G401 (cell line): Measurements from ENCODE around the gene INO80. TPM values are rescaled to one million over a fixed set of nuclear protein-coding genes. Genes with fewer than 3 reads are reported as not detected.
"Not testable (repeated sequence)": the region's sequence is repeated elsewhere in the genome, so short reads cannot be mapped to it uniquely, and the experiment has no call there.

Experiments
- DNase-seq: peaks from one replicate; pipeline ENCODE4 v3.0.0-alpha.2; 2015; ENCODE audit warnings: low spot score
- in situ Hi-C: cut with HindIII; loops from 2 replicates; pipeline ENCODE4 v1.10.0; 2016; ENCODE audit warnings: low sequenced_read_pairs, mixed read lengths
- total RNA-seq: library from RNA; depleted of rRNA; stranded (reverse); fragments of >200 nt; shearing (Covaris generic); gene quantifications from 2 replicates; pipeline ENCODE4 v1.2.3, GENCODE V29; 2014

The INO80 gene
- total RNA-seq, 1 experiment from 2014 or later = 35.6 TPM

DNA sequence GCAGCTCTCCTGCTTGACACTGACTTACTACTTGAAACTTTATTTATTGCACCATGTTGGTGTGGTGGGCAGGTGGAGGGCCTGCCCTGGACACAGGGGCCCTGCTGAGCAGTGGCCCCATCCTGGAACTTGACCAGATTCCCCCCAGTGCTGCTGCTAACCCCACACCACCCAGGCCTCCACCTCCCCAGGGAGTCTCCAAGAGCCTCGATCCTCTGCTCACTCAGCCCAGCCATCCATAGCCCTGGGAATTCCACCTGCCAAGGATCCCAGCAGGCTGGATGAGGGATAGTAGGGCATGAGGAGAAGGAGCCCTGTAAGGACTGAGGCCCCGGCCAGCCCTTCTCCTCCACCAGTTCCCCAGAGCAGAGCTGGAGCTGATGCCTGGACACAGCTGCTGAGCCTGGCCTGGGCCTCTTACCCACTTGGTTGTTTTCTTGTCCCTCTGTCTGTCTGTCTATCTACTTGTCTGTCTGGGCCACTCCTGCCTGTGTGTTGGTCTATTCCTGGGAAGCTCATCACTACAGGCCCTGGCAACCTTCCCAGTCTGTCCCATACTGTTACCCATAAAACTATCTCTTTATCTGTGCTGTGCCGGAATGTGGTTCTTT lies 160.0 kb downstream of the INO80 start:
- DNase-seq = peak; percentile 14
- in situ Hi-C loops = no loop called here

DNA sequence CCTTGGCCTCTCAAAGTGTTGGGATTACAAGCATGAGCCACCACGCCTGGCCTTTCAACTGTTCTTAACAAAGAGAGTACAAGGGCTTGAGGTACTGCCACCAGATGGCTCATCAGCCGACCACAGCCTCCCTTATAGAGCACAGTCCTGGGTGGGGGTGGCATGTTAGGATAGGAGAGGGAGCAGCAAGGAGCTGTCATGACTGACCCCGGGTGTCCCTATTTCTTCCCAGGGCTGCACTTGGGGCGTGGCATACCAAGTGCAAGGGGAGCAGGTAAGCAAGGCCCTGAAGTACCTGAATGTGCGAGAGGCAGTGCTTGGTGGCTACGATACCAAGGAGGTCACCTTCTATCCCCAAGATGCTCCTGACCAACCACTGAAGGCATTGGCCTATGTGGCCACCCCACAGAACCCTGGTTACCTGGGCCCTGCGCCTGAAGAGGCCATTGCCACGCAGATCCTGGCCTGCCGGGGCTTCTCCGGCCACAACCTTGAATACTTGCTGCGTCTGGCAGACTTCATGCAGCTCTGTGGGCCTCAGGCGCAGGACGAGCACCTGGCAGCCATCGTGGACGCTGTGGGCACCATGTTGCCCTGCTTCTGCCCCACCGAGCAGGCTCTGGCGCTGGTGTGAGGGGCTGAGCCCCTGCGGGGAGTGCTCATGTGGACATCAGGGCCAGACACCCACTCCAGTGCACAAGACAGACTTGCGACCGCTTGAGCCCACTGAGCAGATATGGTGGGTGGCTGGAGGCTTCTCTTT lies 160.8 kb downstream of the INO80 start:
- DNase-seq = no peak
- in situ Hi-C loops = no loop called here

DNA sequence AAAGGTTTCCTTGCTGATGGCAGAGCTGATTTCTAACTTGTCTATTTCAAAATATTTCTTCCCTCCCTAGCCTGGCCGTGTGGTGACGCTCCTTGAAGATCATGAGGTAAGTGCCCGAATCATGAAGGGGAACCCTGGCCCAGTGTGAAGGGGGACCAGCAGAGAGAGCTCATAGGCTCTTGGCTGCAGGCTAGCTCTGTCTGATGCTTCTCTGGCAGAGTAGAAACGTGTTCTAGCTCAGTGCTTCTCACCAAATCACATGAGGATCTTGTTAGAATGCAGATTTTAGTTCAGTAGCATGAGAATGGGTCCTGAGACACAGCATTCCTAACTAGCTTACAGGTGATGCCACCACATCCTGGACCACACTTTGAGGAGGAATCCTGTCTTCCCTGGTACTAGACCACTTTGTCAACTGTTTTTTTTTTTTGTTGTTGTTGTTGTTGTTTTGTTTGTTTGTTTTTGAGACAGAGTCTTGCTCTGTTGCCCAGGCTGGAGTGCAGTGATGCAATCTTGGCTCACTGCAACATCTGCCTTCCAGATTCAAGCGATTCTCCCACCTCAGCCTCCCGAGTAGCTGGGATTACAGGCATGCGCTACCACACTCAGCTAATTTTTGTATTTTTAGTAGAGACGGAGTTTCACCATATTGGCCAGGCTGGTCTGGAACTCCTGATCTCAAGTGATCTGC lies 161.8 kb downstream of the INO80 start:
- in situ Hi-C loops = not testable (repeated sequence)
- peak; percentile 23 for DNase-seq

DNA sequence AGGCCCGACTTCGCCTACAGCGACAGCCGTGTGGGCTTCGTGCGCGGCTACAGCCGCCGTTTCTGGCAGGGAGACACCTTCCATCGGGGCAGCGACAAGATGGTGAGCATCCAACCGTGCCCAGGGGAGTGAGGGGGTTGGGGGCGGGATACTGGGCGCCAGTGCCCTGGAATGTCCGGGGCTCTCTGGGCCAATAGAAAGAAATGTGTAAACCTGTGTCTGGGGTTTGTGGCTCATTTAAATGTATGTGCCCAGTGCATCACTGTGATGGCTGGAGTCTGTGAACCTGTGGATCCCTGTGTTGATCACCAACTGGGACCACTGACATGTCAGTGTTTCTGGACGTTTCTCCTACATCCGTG lies 162.4 kb downstream of the INO80 start:
- DNase-seq = no peak
- in situ Hi-C loops = no loop called here

GRCh38 chr15:40952901-40953712 lies 163.0 kb downstream of the INO80 start, which contains the start of gene CHAC1:
Gene CHAC1, plus strand, starts transcription at chr15:40953471. Its CDS starts 113 bp downstream, at chr15:40953584.
- peak; percentile 97 for DNase-seq
- in situ Hi-C loops = no loop called here

- in situ Hi-C loops = no loop called here
- DNase-seq = no peak
These were observed 163.7 kb downstream of the INO80 start for GRCh38 chr15:40952301-40952900.

DNA sequence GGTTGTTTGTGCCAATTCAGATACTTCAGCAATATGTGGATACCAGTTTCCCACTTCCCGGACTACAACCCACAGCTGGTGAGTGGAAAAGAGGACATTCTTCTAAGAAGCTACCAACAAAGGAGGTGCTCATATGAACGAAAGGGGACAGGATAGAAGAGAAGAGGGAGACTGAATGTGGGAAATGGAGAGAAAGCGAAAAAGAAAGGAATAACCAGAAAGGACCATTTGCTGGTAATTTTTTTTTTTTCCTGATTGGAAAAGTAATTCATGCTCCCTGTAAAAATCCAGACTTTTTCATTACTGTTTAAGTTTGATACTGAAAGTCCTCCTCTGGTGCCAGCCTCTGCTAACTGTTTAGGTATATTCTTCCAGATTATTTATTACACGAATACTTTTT lies 164.3 kb downstream of the INO80 start:
- no peak for DNase-seq
- in situ Hi-C loops = no loop called here

GRCh38 chr15:40949756-40950207 lies 166.3 kb downstream of the INO80 start:
- in situ Hi-C loops = no loop called here
- no peak for DNase-seq

- DNase-seq = no peak
- in situ Hi-C loops = no loop called here
These were observed 167.2 kb downstream of the INO80 start for GRCh38 chr15:40948706-40949473.

- in situ Hi-C loops = no loop called here
These were observed 171.4 kb downstream of the INO80 start for GRCh38 chr15:40944510-40945296.

DNA sequence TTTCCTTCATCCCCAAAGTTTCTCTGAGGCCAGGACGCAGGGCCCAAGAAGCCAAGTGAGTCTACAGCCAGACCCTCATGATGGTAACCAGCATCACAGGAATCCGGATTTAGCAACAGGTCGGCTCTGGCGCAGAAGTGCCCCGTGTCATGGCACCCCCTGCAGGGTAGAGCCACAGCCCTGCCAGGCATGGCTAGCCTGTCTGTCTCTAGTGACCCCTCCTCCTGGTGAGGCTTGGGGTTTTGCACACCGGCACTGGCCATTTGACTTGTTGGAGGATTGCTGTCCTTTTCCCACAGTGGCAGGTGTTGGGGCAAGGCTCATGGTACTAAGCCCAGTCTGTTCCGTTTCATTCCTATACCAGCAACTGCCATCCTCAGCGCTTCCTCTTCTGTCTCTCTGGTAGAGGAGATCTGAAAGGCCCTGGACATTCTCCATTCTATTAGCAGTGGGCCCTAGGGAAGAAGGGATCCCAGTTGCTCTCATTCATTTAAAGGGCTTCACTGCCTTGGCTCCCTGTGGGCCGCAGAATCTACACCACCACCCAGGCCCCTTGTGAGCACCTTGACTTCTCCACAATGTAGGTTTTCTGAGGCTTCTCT lies 172.2 kb downstream of the INO80 start:
- in situ Hi-C loops = no loop called here
- no peak for DNase-seq

More at GRCh38 chr15:40944510-40945296, 171.4 kb downstream of the INO80 start:
- DNase-seq = no peak

DNA sequence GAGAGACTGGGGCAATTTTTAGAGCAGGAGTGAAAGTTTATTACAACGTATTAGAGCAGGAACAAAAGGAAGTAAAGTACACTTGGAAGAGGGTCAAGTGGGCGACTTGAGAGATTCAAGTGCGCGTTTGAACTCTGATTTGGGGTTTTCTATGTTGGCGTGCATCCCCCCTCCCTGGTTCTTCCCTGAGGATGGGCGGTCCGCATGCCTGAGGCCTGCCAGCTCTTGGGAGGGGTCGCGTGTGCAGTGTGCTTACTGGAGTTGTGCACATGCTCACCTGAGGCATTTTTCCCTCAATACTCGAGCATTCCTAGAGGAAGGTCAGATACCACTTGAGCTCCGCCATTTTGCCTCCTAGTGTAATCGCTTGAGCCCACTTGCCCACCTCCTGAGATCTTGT lies 173.2 kb downstream of the INO80 start:
- in situ Hi-C loops = no loop called here
- DNase-seq = no peak

GRCh38 chr15:40942337-40942854 lies 173.7 kb downstream of the INO80 start:
- no peak for DNase-seq
- in situ Hi-C loops = no loop called here

- peak; percentile 76 for DNase-seq
- in situ Hi-C loops = no loop called here
These were observed 174.3 kb downstream of the INO80 start for GRCh38 chr15:40941528-40942336.

DNA sequence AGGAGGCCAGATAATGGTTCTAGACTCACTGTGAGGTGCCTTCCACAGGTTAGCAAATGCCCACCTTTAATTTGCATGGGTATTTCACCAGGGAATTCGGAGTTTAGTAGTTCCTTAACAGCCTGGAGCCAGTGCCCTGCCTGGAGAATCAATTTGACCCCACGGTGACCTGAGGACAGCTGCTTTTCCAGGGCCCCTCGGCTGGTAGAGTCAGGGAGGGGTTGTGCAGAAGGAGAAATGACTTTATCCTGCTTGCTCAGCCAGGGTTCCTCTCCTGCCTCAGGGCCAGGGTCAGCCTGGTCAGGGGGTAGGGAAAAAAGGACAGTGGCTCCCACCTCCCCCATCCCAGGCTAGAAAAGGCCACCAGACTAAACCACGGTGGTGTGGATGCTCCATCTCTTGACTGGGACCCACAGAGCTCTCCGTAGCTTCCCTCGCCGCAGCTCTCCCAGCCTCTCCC lies 175.0 kb downstream of the INO80 start:
- in situ Hi-C loops = no loop called here
- no peak for DNase-seq

GRCh38 chr15:40940296-40940801 lies 175.7 kb downstream of the INO80 start:
- peak; percentile 31 for DNase-seq
- in situ Hi-C loops = no loop called here
